ENCODE results near the gene TMEM170A.
"Not testable (repeated sequence)": the region's sequence is repeated elsewhere in the genome, so short reads cannot be mapped to it uniquely, and the experiment has no call there.

The TMEM170A gene

GRCh38 chr16:75464122-75464918 is at the start of gene TMEM170A:
Gene TMEM170A, minus strand, starts transcription at chr16:75464689. Its CDS starts 89 bp downstream, at chr16:75464600.
- Mint-ChIP-seq H3K9me3 (no peaks in the 10 kb centered on the region), H3K27ac (peak within 1 kb of the TSS; percentile 96), H3K4me3 (peak within 1 kb of the TSS; percentile 96), H3K27me3 (no peaks in the 10 kb centered on the region), H3K36me3 (peaks cover 3% of the 10 kb centered on the region), H3K4me1 (peaks cover 46% of the 10 kb centered on the region)

- peaks cover 5% of the 10 kb centered on the region for H3K27me3 Mint-ChIP-seq
- H3K4me3 Mint-ChIP-seq: no peak overlapping the region
- H3K9me3 Mint-ChIP-seq: no peaks in the 10 kb centered on the region
- no peaks in the 10 kb centered on the region for H3K4me1 Mint-ChIP-seq
- H3K36me3 Mint-ChIP-seq: no peaks in the 10 kb centered on the region
- no peak overlapping the region for H3K27ac Mint-ChIP-seq
Measured at GRCh38 chr16:75506574-75506973, 42.1 kb upstream of the TMEM170A start.

- no peaks in the 10 kb centered on the region for H3K36me3 Mint-ChIP-seq
- no peak overlapping the region for H3K27ac Mint-ChIP-seq
Measured at GRCh38 chr16:75506107-75506506, 41.6 kb upstream of the TMEM170A start.

GRCh38 chr16:75503801-75504200 is 39.3 kb upstream of the TMEM170A start:
- Mint-ChIP-seq H3K36me3 (no peaks in the 10 kb centered on the region), H3K4me1 (no peaks in the 10 kb centered on the region), H3K27me3 (peaks cover 5% of the 10 kb centered on the region), H3K4me3 (no peak overlapping the region), H3K27ac (no peak overlapping the region), H3K9me3 (no peaks in the 10 kb centered on the region)

More at GRCh38 chr16:75506107-75506506, 41.6 kb upstream of the TMEM170A start:
- Mint-ChIP-seq H3K27me3 (peaks cover 5% of the 10 kb centered on the region), H3K9me3 (no peaks in the 10 kb centered on the region), H3K4me3 (no peak overlapping the region), H3K4me1 (no peaks in the 10 kb centered on the region)

- peaks cover 2% of the 10 kb centered on the region for H3K27me3 Mint-ChIP-seq
- H3K27ac Mint-ChIP-seq: no peak overlapping the region
- no peak overlapping the region for H3K4me3 Mint-ChIP-seq
- no peaks in the 10 kb centered on the region for H3K4me1 Mint-ChIP-seq
- no peaks in the 10 kb centered on the region for H3K36me3 Mint-ChIP-seq
- H3K9me3 Mint-ChIP-seq: no peaks in the 10 kb centered on the region
Measured at GRCh38 chr16:75502916-75503605, 38.6 kb upstream of the TMEM170A start.

GRCh38 chr16:75501820-75502219 is 37.3 kb upstream of the TMEM170A start:
- H3K4me3 Mint-ChIP-seq, H3K27me3 Mint-ChIP-seq, H3K9me3 Mint-ChIP-seq, H3K27ac Mint-ChIP-seq, H3K36me3 Mint-ChIP-seq, H3K4me1 Mint-ChIP-seq: not testable (repeated sequence)

- H3K4me3 Mint-ChIP-seq: no peak overlapping the region
- H3K27ac Mint-ChIP-seq: no peak overlapping the region
- no peaks in the 10 kb centered on the region for H3K4me1 Mint-ChIP-seq
- peaks cover 6% of the 10 kb centered on the region for H3K27me3 Mint-ChIP-seq
- no peaks in the 10 kb centered on the region for H3K9me3 Mint-ChIP-seq
- no peaks in the 10 kb centered on the region for H3K36me3 Mint-ChIP-seq
Measured at GRCh38 chr16:75501359-75501758, 36.9 kb upstream of the TMEM170A start.

GRCh38 chr16:75498605-75499322 is 34.3 kb upstream of the TMEM170A start:
- not testable (repeated sequence) for H3K36me3 Mint-ChIP-seq, H3K27ac Mint-ChIP-seq, H3K4me3 Mint-ChIP-seq, H3K9me3 Mint-ChIP-seq, H3K4me1 Mint-ChIP-seq
- H3K27me3 Mint-ChIP-seq: peaks cover 12% of the 10 kb centered on the region

GRCh38 chr16:75497558-75497957 is 33.1 kb upstream of the TMEM170A start:
- Mint-ChIP-seq H3K4me3 (no peak overlapping the region), H3K36me3 (peaks cover 2% of the 10 kb centered on the region), H3K9me3 (no peaks in the 10 kb centered on the region), H3K27me3 (peaks cover 20% of the 10 kb centered on the region), H3K4me1 (peaks cover 8% of the 10 kb centered on the region), H3K27ac (no peak overlapping the region)

- H3K4me3 Mint-ChIP-seq: peak within 1 kb of the TSS; percentile 68
- H3K36me3 Mint-ChIP-seq: peaks cover 2% of the 10 kb centered on the region
- H3K9me3 Mint-ChIP-seq: no peaks in the 10 kb centered on the region
- H3K27ac Mint-ChIP-seq: no peak within 1 kb of the TSS
- H3K4me1 Mint-ChIP-seq: peaks cover 8% of the 10 kb centered on the region
- H3K27me3 Mint-ChIP-seq: peaks cover 20% of the 10 kb centered on the region
Measured at GRCh38 chr16:75495076-75495674, 30.7 kb upstream of the TMEM170A start, which contains the start of gene CHST6. Gene CHST6, minus strand, starts transcription at chr16:75495441. Its CDS starts 15,613 bp downstream, at chr16:75479828.

GRCh38 chr16:75494661-75495075 is 30.2 kb upstream of the TMEM170A start:
- peaks cover 8% of the 10 kb centered on the region for H3K4me1 Mint-ChIP-seq
- H3K27me3 Mint-ChIP-seq: peaks cover 20% of the 10 kb centered on the region
- H3K36me3 Mint-ChIP-seq: peaks cover 2% of the 10 kb centered on the region
- peak overlapping the region; percentile 68 for H3K4me3 Mint-ChIP-seq
- H3K27ac Mint-ChIP-seq: no peak overlapping the region
- no peaks in the 10 kb centered on the region for H3K9me3 Mint-ChIP-seq

GRCh38 chr16:75494184-75494583 is 29.7 kb upstream of the TMEM170A start:
- Mint-ChIP-seq H3K27ac (no peak overlapping the region), H3K4me3 (peak overlapping the region; percentile 68), H3K9me3 (no peaks in the 10 kb centered on the region)

GRCh38 chr16:75491876-75492275 is 27.4 kb upstream of the TMEM170A start:
- Mint-ChIP-seq H3K4me3 (no peak overlapping the region), H3K4me1 (peaks cover 8% of the 10 kb centered on the region), H3K36me3 (peaks cover 2% of the 10 kb centered on the region), H3K27me3 (peaks cover 16% of the 10 kb centered on the region), H3K9me3 (no peaks in the 10 kb centered on the region), H3K27ac (no peak overlapping the region)

More at GRCh38 chr16:75494184-75494583, 29.7 kb upstream of the TMEM170A start:
- peaks cover 8% of the 10 kb centered on the region for H3K4me1 Mint-ChIP-seq
- H3K27me3 Mint-ChIP-seq: peaks cover 20% of the 10 kb centered on the region
- peaks cover 2% of the 10 kb centered on the region for H3K36me3 Mint-ChIP-seq

- Mint-ChIP-seq H3K4me3 (no peak overlapping the region), H3K36me3 (no peaks in the 10 kb centered on the region), H3K4me1 (no peaks in the 10 kb centered on the region), H3K27ac (no peak overlapping the region), H3K9me3 (no peaks in the 10 kb centered on the region), H3K27me3 (peaks cover 10% of the 10 kb centered on the region)
Measured at GRCh38 chr16:75488322-75488721, 23.8 kb upstream of the TMEM170A start.

- H3K9me3 Mint-ChIP-seq: no peaks in the 10 kb centered on the region
- no peaks in the 10 kb centered on the region for H3K36me3 Mint-ChIP-seq
- no peak overlapping the region for H3K27ac Mint-ChIP-seq
- peaks cover 5% of the 10 kb centered on the region for H3K27me3 Mint-ChIP-seq
- H3K4me3 Mint-ChIP-seq: no peak overlapping the region
- H3K4me1 Mint-ChIP-seq: no peaks in the 10 kb centered on the region
Measured at GRCh38 chr16:75486676-75487313, 22.3 kb upstream of the TMEM170A start.
